HS-27A (cell line): ENCODE data around the gene SMIM8.

ENCODE experiments used
- DNase-seq: peaks from one replicate; pipeline ENCODE4 v3.0.0-alpha.2; 2012; ENCODE audit warnings: low read depth, missing footprints

The SMIM8 gene

GRCh38 chr6:87391334-87391733, 68.9 kb downstream of the SMIM8 start:
- DNase-seq, result no peak
